Omental fat pad (tissue), 4 donors: Measurements from ENCODE around the gene COASY. TPM values are rescaled to one million over a fixed set of nuclear protein-coding genes. Genes with fewer than 3 reads are reported as not detected.

Source experiments
- ATAC-seq: fragments of 150-250 bp; one replicate; pipeline ENCODE4 v1.9.1; 2016; ENCODE audit warnings: mild to moderate bottlenecking, moderate library complexity; ENCODE audit not compliant: low FRiP score
- DNase-seq: peaks from one replicate; pipeline ENCODE4 v3.0.0-alpha.2; 2019; ENCODE audit warnings: low spot score
- total RNA-seq, 4 donors: library from RNA; depleted of rRNA; stranded (reverse); fragments of >200 nt; gene quantifications; one replicate each; pipeline ENCODE4 v1.1.0, GENCODE V29; 2016
- TF ChIP-seq, protein P1 (sequence below), 3 donors: fragments of 450-650 bp; IDR thresholded peaks; one replicate each; pipeline ENCODE4 v1.5.1; 2016 to 2017; ENCODE audit warnings: antibody characterized with exemption in 3 of 3, mild to moderate bottlenecking in 3 of 3, moderate library complexity in 2 of 3

The COASY gene
- total RNA-seq, 4 donors from 2014 or later = 21.8 to 33.5 (median 26.2) TPM

DNA sequence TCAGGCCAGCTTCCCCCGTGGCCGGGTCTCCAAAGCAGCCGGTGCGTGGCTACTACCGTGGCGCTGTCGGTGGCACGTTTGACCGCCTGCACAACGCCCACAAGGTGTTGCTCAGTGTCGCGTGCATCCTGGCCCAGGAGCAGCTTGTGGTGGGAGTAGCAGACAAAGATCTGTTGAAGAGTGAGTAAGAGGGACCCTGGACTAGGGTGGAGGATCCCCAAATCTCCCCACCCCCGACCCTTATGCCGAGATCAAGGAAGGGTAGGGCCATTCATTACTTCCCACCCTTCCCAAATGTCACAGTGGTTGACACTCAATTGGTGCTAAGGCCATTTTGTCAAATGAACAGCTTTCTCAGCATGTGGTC is 1.2 kb downstream of the COASY start:
- DNase-seq (no peak), ATAC-seq (no peak)
- TF ChIP-seq, protein P1, sequence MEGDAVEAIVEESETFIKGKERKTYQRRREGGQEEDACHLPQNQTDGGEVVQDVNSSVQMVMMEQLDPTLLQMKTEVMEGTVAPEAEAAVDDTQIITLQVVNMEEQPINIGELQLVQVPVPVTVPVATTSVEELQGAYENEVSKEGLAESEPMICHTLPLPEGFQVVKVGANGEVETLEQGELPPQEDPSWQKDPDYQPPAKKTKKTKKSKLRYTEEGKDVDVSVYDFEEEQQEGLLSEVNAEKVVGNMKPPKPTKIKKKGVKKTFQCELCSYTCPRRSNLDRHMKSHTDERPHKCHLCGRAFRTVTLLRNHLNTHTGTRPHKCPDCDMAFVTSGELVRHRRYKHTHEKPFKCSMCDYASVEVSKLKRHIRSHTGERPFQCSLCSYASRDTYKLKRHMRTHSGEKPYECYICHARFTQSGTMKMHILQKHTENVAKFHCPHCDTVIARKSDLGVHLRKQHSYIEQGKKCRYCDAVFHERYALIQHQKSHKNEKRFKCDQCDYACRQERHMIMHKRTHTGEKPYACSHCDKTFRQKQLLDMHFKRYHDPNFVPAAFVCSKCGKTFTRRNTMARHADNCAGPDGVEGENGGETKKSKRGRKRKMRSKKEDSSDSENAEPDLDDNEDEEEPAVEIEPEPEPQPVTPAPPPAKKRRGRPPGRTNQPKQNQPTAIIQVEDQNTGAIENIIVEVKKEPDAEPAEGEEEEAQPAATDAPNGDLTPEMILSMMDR (IDR thresholded peaks at IDR 0.05) = no peak

DNA sequence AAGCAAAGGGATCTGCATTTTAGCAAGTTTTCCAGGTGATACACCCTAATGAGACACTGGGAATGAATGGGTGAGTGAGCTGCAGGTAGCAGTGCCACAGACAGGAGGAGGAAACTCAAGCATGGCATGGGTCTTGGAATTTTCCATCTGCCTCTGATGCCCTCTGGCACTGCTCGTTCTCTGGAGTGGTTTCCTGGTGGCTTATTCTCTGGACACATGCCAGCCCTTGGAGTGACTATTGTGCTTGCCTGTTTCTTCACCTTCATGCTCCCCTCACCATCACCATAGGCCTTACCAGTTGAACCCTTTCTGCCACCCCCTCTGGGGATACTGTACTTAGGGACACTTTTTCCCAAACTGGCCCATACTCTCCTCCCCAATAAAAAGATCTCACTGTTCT is 1.6 kb downstream of the COASY start:
- ATAC-seq = no peak
- TF ChIP-seq, protein P1 (IDR thresholded peaks at IDR 0.05) = no peak
- no peak for DNase-seq

DNA sequence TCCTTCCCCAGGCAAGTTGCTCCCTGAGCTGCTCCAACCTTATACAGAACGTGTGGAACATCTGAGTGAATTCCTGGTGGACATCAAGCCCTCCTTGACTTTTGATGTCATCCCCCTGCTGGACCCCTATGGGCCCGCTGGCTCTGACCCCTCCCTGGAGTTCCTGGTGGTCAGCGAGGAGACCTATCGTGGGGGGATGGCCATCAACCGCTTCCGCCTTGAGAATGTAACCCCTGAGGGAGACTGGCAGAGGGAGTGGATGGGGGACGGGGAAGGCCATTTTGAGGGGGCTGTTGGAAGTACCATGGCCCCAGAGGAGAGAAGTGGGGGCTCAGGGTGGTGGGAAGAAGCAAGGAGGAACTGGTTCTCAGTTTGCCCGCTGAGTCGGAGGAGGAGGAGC is 2.0 kb downstream of the COASY start:
- TF ChIP-seq, protein P1 (IDR thresholded peaks at IDR 0.05) = no peak
- ATAC-seq (no peak), DNase-seq (no peak)

DNA sequence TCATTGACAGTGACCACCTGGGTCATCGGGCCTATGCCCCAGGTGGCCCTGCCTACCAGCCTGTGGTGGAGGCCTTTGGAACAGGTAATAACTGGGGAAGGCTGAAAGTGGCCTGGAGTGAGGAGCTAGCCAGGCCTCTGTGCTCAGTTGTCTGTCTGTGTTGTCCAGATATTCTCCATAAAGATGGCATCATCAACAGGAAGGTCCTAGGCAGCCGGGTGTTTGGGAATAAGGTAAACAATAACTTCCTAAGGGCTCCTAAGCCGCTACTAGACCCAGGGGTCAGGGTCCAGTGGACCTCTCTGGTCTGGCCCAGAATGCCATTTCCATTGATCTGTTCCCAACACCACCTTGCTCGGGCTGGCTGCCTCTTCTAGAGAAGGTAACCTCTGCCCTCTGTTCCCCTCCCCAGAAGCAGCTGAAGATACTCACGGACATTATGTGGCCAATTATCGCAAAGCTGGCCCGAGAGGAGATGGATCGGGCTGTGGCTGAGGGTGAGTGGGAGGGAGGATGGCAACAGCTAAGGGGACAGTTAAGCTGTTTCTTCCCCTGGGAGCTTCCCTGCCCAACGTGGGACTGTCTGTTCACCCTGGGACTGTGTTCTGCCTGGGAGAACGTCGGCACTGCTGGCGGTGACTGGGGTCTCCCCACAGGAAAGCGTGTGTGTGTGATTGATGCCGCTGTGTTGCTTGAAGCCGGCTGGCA is 3.0 kb downstream of the COASY start:
- ATAC-seq (no peak), DNase-seq (no peak)
- TF ChIP-seq, protein P1 (IDR thresholded peaks at IDR 0.05) = no peak

DNA sequence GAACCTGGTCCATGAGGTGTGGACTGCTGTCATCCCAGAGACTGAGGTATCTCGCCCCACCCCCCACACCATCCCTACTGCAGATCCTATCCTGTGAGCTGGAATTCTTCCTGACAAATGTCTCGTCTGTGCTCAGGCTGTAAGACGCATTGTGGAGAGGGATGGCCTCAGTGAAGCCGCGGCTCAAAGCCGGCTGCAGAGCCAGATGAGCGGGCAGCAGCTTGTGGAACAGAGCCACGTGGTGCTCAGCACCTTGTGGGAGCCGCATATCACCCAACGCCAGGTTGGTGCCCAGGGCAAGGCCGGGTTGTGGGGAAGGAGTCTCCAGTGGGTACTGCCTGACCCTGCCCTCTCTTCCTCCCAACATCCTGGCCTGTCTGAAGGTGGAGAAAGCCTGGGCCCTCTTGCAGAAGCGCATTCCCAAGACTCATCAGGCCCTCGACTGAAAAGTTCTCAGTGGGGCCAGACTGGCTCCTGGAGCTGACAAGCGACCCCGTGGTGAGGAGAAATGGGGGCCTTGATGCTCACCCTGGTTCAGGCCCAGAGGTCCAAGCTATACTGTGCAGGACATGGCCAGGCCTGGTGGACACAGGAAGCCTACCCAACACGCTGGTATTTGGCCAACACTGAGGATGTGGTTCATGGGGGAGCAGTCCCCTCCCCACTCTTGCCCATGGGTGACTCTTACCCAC is 3.7 kb downstream of the COASY start:
- DNase-seq = no peak
- TF ChIP-seq, protein P1 (IDR thresholded peaks at IDR 0.05) = no peak
- no peak for ATAC-seq

DNA sequence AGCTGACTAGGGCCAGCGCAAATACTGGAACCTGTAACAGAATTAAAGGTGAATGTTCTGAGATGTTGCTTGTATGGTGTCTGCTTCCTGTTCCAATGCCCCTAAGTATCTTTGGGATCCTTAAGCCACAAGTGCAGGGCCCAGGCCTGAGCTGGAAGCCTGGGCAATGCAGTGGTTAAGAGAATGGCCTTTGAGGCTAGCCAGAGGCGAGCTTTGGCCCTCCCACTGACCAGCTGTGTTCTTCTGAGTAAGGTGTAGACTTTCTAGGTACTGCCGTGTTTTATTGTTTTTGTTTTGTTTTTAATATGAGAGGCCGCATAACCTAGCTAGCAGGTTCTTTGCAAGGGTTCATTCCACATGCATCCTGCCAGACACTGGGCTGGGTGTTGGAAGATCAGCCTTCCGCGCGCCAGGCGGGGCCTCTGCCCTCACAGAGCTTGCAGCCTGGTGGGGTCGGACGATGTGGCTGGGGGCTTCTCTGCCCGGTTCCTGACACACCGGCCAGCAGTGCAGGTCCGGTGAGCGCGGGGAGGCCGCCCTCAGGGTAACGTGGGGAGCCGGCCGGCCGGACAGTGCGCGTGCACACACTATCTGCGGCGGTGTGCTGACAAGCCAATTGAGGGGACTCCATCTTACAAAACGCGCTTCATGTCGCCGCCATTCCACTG is 4.4 kb downstream of the COASY start:
- no peak for DNase-seq
- TF ChIP-seq, protein P1 (IDR thresholded peaks at IDR 0.05) = no peak
- peak; percentile 8 for ATAC-seq
